Liver (tissue), 9 donors: ENCODE results near the gene LUZP4. TPM values are rescaled to one million over a fixed set of nuclear protein-coding genes. Genes with fewer than 3 reads are reported as not detected.

Experiments used
- DNase-seq: peaks from one replicate; pipeline ENCODE4 v3.0.0-alpha.2; 2017; ENCODE audit warnings: low spot score
- H3K27ac ChIP-seq, 2 donors: one replicate each; pipeline ENCODE4 v1.7.0; 2013; ENCODE audit warnings: inconsistent platforms in 2 of 2, low read length in 2 of 2, control low read depth in 1 of 2, low read depth in 1 of 2, mild to moderate bottlenecking in 1 of 2
- H3K27me3 ChIP-seq, 4 donors: one replicate each; pipeline versions ENCODE4 v1.6.1 to v1.7.0; 2013; ENCODE audit warnings: low read length in 3 of 4, inconsistent platforms in 1 of 4, mild to moderate bottlenecking in 1 of 4, moderate library complexity in 1 of 4; ENCODE audit not compliant: control insufficient read depth in 4 of 4, insufficient read depth in 4 of 4
- H3K36me3 ChIP-seq, 4 donors: one replicate each; pipeline versions ENCODE4 v1.6.1 to v1.7.0; 2013; ENCODE audit warnings: low read length in 3 of 4, mild to moderate bottlenecking in 3 of 4, low read depth in 1 of 4, moderate library complexity in 1 of 4; ENCODE audit not compliant: control insufficient read depth in 4 of 4, insufficient read depth in 3 of 4
- H3K4me1 ChIP-seq, 4 donors: one replicate each; pipeline versions ENCODE4 v1.6.1 to v1.7.0; 2013; ENCODE audit warnings: low read length in 3 of 4, mild to moderate bottlenecking in 3 of 4, moderate library complexity in 1 of 4; ENCODE audit not compliant: control insufficient read depth in 4 of 4, insufficient read depth in 4 of 4
- H3K4me3 ChIP-seq, 3 donors: one replicate each; pipeline versions ENCODE4 v1.6.1 to v1.7.0; 2013; ENCODE audit warnings: low read length in 3 of 3, control low read depth in 1 of 3, low read depth in 1 of 3, mild to moderate bottlenecking in 1 of 3
- H3K9ac ChIP-seq, 2 donors: one replicate each; pipeline ENCODE4 v1.7.0; 2013; ENCODE audit warnings: low read length in 2 of 2, mild to moderate bottlenecking in 2 of 2, moderate library complexity in 2 of 2, control low read depth in 1 of 2, low read depth in 1 of 2
- H3K9me3 ChIP-seq, 4 donors: one replicate each; pipeline versions ENCODE4 v1.6.1 to v1.7.0; 2013; ENCODE audit warnings: low read length in 3 of 4; ENCODE audit not compliant: control insufficient read depth in 4 of 4
- ATF3 ChIP-seq: IDR thresholded peaks from 2 replicates; pipeline ENCODE4 v1.6.1; 2016; ENCODE audit warnings: antibody characterized with exemption
- EGR1 ChIP-seq, 2 donors: IDR thresholded peaks; 2 replicates each; pipeline ENCODE4 v1.6.1; 2016 to 2018; ENCODE audit warnings: antibody characterized with exemption in 2 of 2, low read depth in 2 of 2
- FOXA1 ChIP-seq: IDR thresholded peaks from 2 replicates; pipeline ENCODE4 v1.6.1; 2016; ENCODE audit warnings: antibody characterized with exemption
- FOXA2 ChIP-seq: IDR thresholded peaks from 2 replicates; pipeline ENCODE4 v1.6.1; 2016; ENCODE audit warnings: antibody characterized with exemption
- GABPA ChIP-seq, 2 donors: IDR thresholded peaks in 1 of 2; conservative IDR thresholded peaks in 1 of 2; 2 replicates each; pipeline ENCODE4 v1.6.1; 2016; ENCODE audit warnings: antibody characterized with exemption in 2 of 2, mild to moderate bottlenecking in 1 of 2, moderate library complexity in 1 of 2
- HNF4A ChIP-seq, 2 donors: conservative IDR thresholded peaks; 2 replicates each; pipeline ENCODE4 v1.6.1; 2016; ENCODE audit warnings: antibody characterized with exemption in 2 of 2, mild to moderate bottlenecking in 2 of 2
- HNF4G ChIP-seq: IDR thresholded peaks from 2 replicates; pipeline ENCODE4 v1.6.1; 2016; ENCODE audit warnings: antibody characterized with exemption
- JUND ChIP-seq, 2 donors: IDR thresholded peaks; 2 replicates each; pipeline ENCODE4 v1.6.1; 2016; ENCODE audit warnings: antibody characterized with exemption in 2 of 2
- MAX ChIP-seq: IDR thresholded peaks from 2 replicates; pipeline ENCODE4 v1.6.1; 2016; ENCODE audit warnings: antibody characterized with exemption
- NR2F2 ChIP-seq: IDR thresholded peaks from 2 replicates; pipeline ENCODE4 v1.6.1; 2016; ENCODE audit warnings: antibody characterized with exemption
- RAD21 ChIP-seq, 2 donors: IDR thresholded peaks; 2 replicates each; pipeline ENCODE4 v1.6.1; 2016; ENCODE audit warnings: antibody characterized with exemption in 2 of 2, mild to moderate bottlenecking in 2 of 2
- REST ChIP-seq: IDR thresholded peaks from 2 replicates; pipeline ENCODE4 v1.6.1; 2016; ENCODE audit warnings: antibody characterized with exemption, mild to moderate bottlenecking
- RXRA ChIP-seq, 2 donors: IDR thresholded peaks; 2 replicates each; pipeline ENCODE4 v1.6.1; 2017 to 2018; ENCODE audit warnings: antibody characterized with exemption in 2 of 2, mild to moderate bottlenecking in 1 of 2
- SP1 ChIP-seq: IDR thresholded peaks from 2 replicates; pipeline ENCODE4 v1.6.1; 2018; ENCODE audit warnings: antibody characterized with exemption, mild to moderate bottlenecking
- TAF1 ChIP-seq: conservative IDR thresholded peaks from 2 replicates; pipeline ENCODE4 v1.6.1; 2016; ENCODE audit warnings: antibody characterized with exemption, mild to moderate bottlenecking
- YY1 ChIP-seq: IDR thresholded peaks from 2 replicates; pipeline ENCODE4 v1.6.1; 2016; ENCODE audit warnings: antibody characterized with exemption, mild to moderate bottlenecking
- WGBS: extraction: QIAGEN DNeasy Blood & Tissue Kit; methylation state at CpG from one replicate; pipeline ENCODE4 v1.1.7; 2013; 5-methylcytosine and 5-hydroxymethylcytosine counted together
- polyA plus RNA-seq, 2 donors: library from polyadenylated mRNA; stranded (reverse) in 1 of 2; unstranded in 1 of 2; fragments of 200-250 nt in 1 of 2; fragments of >200 nt in 1 of 2; fragmentation: Nextera tagmentation in 1 of 2; extraction: Ambion mirVana in 1 of 2; gene quantifications; one replicate each; pipeline versions ENCODE4 v1.2.1 to v1.2.3, GENCODE V29; 2013 to 2015
- total RNA-seq, 2 donors: library from RNA; depleted of rRNA; stranded (reverse); fragments of >200 nt; gene quantifications; one replicate each; pipeline ENCODE4 v1.2.3, GENCODE V29; 2014
- TF ChIP-seq, protein P1 (sequence below): IDR thresholded peaks from 2 replicates; pipeline ENCODE4 v1.6.1; 2016; ENCODE audit warnings: antibody characterized with exemption
- TF ChIP-seq, protein P2 (sequence below): fragments of 150-350 bp; IDR thresholded peaks from 2 replicates; pipeline ENCODE4 v1.5.1; 2017; ENCODE audit warnings: improper control_type of control experiment, low read depth, low read length; ENCODE audit not compliant: missing input control
- donor health status: healthy.
- donor health status: healthy.
- donor health status: healthy.
- donor health status: healthy.
- donor health status: healthy.

The LUZP4 gene
- total and polyA plus RNA-seq, 4 donors = not detected

GRCh38 chrX:115333446-115333845 is 43.9 kb downstream of the LUZP4 start:
- H3K9ac ChIP-seq = no peak overlapping the region
- no peaks in the 10 kb centered on the region for H3K4me1 ChIP-seq
- H3K27ac ChIP-seq = no peak overlapping the region
- no peak for DNase-seq
- 65% methylated on average over 6 of the region's 6 CpGs for WGBS
- no peak for TF ChIP-seq RAD21 (IDR thresholded peaks at IDR 0.05)
- TF ChIP-seq ATF3 = no peak
- TF ChIP-seq, protein P1, sequence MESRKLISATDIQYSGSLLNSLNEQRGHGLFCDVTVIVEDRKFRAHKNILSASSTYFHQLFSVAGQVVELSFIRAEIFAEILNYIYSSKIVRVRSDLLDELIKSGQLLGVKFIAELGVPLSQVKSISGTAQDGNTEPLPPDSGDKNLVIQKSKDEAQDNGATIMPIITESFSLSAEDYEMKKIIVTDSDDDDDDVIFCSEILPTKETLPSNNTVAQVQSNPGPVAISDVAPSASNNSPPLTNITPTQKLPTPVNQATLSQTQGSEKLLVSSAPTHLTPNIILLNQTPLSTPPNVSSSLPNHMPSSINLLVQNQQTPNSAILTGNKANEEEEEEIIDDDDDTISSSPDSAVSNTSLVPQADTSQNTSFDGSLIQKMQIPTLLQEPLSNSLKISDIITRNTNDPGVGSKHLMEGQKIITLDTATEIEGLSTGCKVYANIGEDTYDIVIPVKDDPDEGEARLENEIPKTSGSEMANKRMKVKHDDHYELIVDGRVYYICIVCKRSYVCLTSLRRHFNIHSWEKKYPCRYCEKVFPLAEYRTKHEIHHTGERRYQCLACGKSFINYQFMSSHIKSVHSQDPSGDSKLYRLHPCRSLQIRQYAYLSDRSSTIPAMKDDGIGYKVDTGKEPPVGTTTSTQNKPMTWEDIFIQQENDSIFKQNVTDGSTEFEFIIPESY = no peak
- TF ChIP-seq SP1 = no peak
- no peak for TF ChIP-seq FOXA2
- TF ChIP-seq TAF1 = no peak
- no peak for TF ChIP-seq REST
- TF ChIP-seq RXRA (IDR thresholded peaks at IDR 0.05) = no peak
- TF ChIP-seq JUND (IDR thresholded peaks at IDR 0.05) = no peak
- TF ChIP-seq MAX = no peak
- TF ChIP-seq NR2F2 = no peak
- no peak for TF ChIP-seq HNF4A (conservative IDR thresholded peaks at IDR 0.05)
- no peak for TF ChIP-seq FOXA1
- no peak for TF ChIP-seq HNF4G
- TF ChIP-seq, protein P2, sequence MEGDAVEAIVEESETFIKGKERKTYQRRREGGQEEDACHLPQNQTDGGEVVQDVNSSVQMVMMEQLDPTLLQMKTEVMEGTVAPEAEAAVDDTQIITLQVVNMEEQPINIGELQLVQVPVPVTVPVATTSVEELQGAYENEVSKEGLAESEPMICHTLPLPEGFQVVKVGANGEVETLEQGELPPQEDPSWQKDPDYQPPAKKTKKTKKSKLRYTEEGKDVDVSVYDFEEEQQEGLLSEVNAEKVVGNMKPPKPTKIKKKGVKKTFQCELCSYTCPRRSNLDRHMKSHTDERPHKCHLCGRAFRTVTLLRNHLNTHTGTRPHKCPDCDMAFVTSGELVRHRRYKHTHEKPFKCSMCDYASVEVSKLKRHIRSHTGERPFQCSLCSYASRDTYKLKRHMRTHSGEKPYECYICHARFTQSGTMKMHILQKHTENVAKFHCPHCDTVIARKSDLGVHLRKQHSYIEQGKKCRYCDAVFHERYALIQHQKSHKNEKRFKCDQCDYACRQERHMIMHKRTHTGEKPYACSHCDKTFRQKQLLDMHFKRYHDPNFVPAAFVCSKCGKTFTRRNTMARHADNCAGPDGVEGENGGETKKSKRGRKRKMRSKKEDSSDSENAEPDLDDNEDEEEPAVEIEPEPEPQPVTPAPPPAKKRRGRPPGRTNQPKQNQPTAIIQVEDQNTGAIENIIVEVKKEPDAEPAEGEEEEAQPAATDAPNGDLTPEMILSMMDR = no peak
- no peak for TF ChIP-seq GABPA (IDR thresholded peaks at IDR 0.05 in 1 of 2, conservative IDR thresholded peaks at IDR 0.05 in 1 of 2)
- no peak for TF ChIP-seq YY1
- TF ChIP-seq EGR1 (IDR thresholded peaks at IDR 0.05; ENCODE audit: low read depth in 2 of 2) = no peak
- H3K4me3 ChIP-seq = no peak overlapping the region
- H3K9me3 ChIP-seq = no peaks in the 10 kb centered on the region
- no peaks in the 10 kb centered on the region for H3K27me3 ChIP-seq
- H3K36me3 ChIP-seq = no peaks in the 10 kb centered on the region
